ENCODE measurements around the gene OR5K3. TPM values are rescaled to one million over a fixed set of nuclear protein-coding genes. Genes with fewer than 3 reads are reported as not detected.

Gene OR5K3
- total and polyA plus RNA-seq, 9 of the 15 experiments (the other 6 are each of a cell fraction or from before 2014, with no cell fraction given): not detected

DNA sequence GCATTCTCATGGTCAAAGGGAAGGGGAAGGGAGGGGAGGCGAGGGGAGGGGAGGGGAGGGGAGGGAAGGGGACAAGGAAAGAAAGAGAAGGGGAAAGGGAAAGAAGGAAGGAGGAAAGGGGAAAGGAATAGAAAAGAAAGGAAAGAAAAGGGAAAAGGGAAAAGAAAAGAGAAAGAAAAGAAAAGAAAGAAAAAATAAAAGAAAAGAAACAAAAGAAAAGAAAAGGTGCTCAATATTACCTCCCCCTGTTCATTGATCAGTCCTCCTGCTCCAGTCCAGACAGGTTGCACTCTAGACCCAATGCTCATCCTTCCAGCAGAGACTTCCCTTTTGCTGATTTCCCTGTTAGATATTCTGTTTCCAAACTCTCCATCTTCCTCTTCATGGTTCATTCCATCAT is 18.0 kb upstream of the OR5K3 start:
- CTCF ChIA-PET (ENCODE audit: low intra/inter-chr PET ratio): no interaction called here
- POLR2A ChIA-PET: no interaction called here

More for the DNA sequence above, 18.0 kb upstream of the OR5K3 start:
- H4K20me1 ChIP-seq (replicated peaks; ENCODE audit: control insufficient read depth, insufficient read depth, low read length): no peaks in the 10 kb centered on the region
- intact Hi-C loops (cut with micrococcal nuclease): no loop called here
- TF ChIP-seq SP2 (IDR thresholded peaks at IDR 0.05; ENCODE audit: extremely low read depth, low read depth, low read length, poor library complexity, severe bottlenecking): no peak
- TF ChIP-seq DPF2 (IDR thresholded peaks at IDR 0.05): no peak
- TF ChIP-seq, protein P1, sequence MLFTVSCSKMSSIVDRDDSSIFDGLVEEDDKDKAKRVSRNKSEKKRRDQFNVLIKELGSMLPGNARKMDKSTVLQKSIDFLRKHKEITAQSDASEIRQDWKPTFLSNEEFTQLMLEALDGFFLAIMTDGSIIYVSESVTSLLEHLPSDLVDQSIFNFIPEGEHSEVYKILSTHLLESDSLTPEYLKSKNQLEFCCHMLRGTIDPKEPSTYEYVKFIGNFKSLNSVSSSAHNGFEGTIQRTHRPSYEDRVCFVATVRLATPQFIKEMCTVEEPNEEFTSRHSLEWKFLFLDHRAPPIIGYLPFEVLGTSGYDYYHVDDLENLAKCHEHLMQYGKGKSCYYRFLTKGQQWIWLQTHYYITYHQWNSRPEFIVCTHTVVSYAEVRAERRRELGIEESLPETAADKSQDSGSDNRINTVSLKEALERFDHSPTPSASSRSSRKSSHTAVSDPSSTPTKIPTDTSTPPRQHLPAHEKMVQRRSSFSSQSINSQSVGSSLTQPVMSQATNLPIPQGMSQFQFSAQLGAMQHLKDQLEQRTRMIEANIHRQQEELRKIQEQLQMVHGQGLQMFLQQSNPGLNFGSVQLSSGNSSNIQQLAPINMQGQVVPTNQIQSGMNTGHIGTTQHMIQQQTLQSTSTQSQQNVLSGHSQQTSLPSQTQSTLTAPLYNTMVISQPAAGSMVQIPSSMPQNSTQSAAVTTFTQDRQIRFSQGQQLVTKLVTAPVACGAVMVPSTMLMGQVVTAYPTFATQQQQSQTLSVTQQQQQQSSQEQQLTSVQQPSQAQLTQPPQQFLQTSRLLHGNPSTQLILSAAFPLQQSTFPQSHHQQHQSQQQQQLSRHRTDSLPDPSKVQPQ (CRISPR knock-in tag; IDR thresholded peaks at IDR 0.05; ENCODE audit: borderline replicate concordance): no peak
- no peak for TF ChIP-seq ZC3H4 (CRISPR knock-in tag; IDR thresholded peaks at IDR 0.05; ENCODE audit: borderline replicate concordance)
- TF ChIP-seq RBM15 (IDR thresholded peaks at IDR 0.05; ENCODE audit: insufficient read depth, low read length): no peak
- TF ChIP-seq PCBP1 (IDR thresholded peaks at IDR 0.05; ENCODE audit: low read depth, low read length, poor library complexity, severe bottlenecking): peak; percentile 33
- no peak for TF ChIP-seq MTF1 (CRISPR knock-in tag; IDR thresholded peaks at IDR 0.05; ENCODE audit: borderline replicate concordance)
- TF ChIP-seq, protein P2, sequence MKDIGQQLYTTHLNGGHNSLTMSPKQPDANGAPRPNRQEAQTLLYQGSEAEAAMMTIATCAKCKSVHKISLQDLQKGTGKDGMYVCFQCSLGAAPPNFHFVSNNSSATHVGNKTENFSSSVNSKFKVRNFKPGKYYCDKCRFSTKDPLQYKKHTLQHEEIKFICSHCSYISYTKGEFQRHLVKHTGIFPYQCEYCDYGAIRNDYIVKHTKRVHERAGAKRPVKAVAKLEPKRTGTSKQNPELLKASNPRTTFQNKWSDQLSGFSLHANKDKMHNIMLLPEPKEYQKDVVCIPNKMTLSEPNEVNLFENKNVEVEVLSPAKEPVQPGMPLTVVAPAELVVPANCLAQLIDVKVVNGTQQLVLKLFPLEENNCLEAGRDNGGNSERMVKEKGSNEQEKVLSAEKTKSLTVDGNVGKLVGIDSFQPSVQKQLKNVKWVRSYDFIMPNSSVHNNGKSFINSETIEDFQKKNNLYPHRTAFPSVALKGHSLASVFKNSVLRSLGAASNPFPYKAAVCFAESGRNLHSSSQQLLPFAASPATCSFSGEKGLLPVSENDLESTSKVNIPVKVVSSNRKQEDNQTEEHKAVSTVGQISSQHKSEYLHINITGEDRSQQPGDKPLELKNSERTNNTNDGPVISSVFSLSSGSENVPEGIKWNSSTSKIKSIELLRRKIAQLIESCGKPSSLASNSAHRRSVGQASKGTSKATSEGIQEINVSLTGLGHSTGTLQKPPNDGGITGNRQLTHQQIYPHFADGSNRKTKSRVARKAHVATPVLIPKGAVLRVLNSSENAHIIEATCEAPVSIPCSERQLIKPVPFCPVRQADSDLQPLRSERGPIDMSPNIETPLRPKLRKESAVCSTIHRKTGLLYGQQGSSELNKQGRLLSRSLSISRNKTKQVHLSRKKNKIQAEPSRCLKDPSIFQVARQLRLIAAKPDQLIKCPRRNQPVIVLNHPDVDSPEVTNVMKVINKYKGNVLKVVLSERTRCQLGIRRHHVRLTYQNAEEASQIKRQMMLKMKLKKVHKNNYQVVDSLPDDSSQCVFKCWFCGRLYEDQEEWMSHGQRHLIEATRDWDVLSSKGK (CRISPR knock-in tag; IDR thresholded peaks at IDR 0.05): no peak
- H2AFZ ChIP-seq (ENCODE audit: low read depth, low read length): no peak overlapping the region
- H3K79me2 ChIP-seq (ENCODE audit: control insufficient read depth, insufficient read depth, low read length): no peaks in the 10 kb centered on the region
- DNase-seq (ENCODE audit: extremely low read depth in 1 of 4, low spot score in 3 of 4) (no peak), FAIRE-seq (no peak), ATAC-seq (no peak)
- H3K4me3 ChIP-seq: no peak overlapping the region
- in situ Hi-C loops (cut with MboI): no loop called here
- no peak overlapping the region for H3K9ac ChIP-seq (ENCODE audit: insufficient read depth in 1 of 2, low read depth in 2 of 2, low read length in 2 of 2)
- H3K4me2 ChIP-seq (ENCODE audit: insufficient read depth, low read length): no peak overlapping the region
- WGBS (ENCODE audit: insufficient coverage, low coverage, missing lambda C conversion rate): no CpG with 5 or more reads among the region's 1 CpG
- no TSS peak for BruUV-seq (replicated peaks)
- no peaks in the 10 kb centered on the region for H3K4me1 ChIP-seq (replicated peaks in 1 of 2; ENCODE audit: control insufficient read depth in 2 of 2, insufficient read depth in 2 of 2, low read length in 2 of 2)
- H3K27me3 ChIP-seq (ENCODE audit: control insufficient read depth in 2 of 2, insufficient read depth in 2 of 2, low read length in 2 of 2): no peaks in the 10 kb centered on the region
- no peaks in the 10 kb centered on the region for H3K36me3 ChIP-seq (ENCODE audit: control insufficient read depth, insufficient read depth, low read length)
- no peak overlapping the region for H3K27ac ChIP-seq (ENCODE audit: extremely low read depth, low read depth, low read length)
- H3K9me1 ChIP-seq (ENCODE audit: control insufficient read depth, insufficient read depth, low read length): no peaks in the 10 kb centered on the region
- H3K9me3 ChIP-seq (replicated peaks; ENCODE audit: control insufficient read depth, insufficient read depth, low read depth, low read length): no peaks in the 10 kb centered on the region
